ENCODE measurements around the gene ROR2.

GRCh38 chr9:91677331-91677730 is 272.7 kb downstream of the ROR2 start:
- TF ChIP-seq POLR2A (IDR thresholded peaks at IDR 0.05; ENCODE audit: low read depth, low read length), result no peak
- no peak for TF ChIP-seq POLR2AphosphoS5 (IDR thresholded peaks at IDR 0.05; ENCODE audit: low read depth, low read length)
- TF ChIP-seq TAF1 (IDR thresholded peaks at IDR 0.05; ENCODE audit: borderline replicate concordance, low read depth, low read length), result no peak

Data from GM12892 (cell line).